Neural cell (in vitro differentiated cells): ENCODE measurements around the gene MRC1. TPM values are rescaled to one million over a fixed set of nuclear protein-coding genes. Genes with fewer than 3 reads are reported as not detected.

Experiments
- H2AFZ ChIP-seq: fragments of 200-600, 300-800 bp; sonication (generic), shearing (Covaris generic); 2 replicates; pipeline ENCODE4 v1.6.0; 2014; ENCODE audit warnings: low read depth, mild to moderate bottlenecking, antibody characterized with exemption, low read length, moderate library complexity
- H3F3A ChIP-seq: fragments of 200-600 bp; shearing (Covaris generic); 2 replicates; pipeline ENCODE4 v1.6.1; 2016; ENCODE audit warnings: mild to moderate bottlenecking, moderate library complexity, mixed read lengths, antibody characterized with exemption, low read length; ENCODE audit not compliant: insufficient read depth, poor library complexity, severe bottlenecking
- H3K27ac ChIP-seq: fragments of 200-600, 300-800 bp; sonication (generic), shearing (Covaris generic); 2 replicates; pipeline ENCODE4 v1.5.1; 2014; ENCODE audit warnings: mild to moderate bottlenecking, low read length, moderate library complexity
- H3K27me3 ChIP-seq: fragments of 300-800, 200-600 bp; sonication (generic), shearing (Covaris generic); 2 replicates; pipeline ENCODE4 v1.6.0; 2014; ENCODE audit warnings: mild to moderate bottlenecking, low read depth, low read length, moderate library complexity; ENCODE audit not compliant: insufficient read depth
- H3K36me3 ChIP-seq: fragments of 300-800, 200-600 bp; sonication (generic), shearing (Covaris generic); 2 replicates; pipeline ENCODE4 v1.5.1; 2014; ENCODE audit warnings: mild to moderate bottlenecking, antibody characterized with exemption, low read length, moderate library complexity; ENCODE audit not compliant: insufficient read depth
- H3K4me2 ChIP-seq: fragments of 300-800, 200-600 bp; sonication (generic), shearing (Covaris generic); 2 replicates; pipeline ENCODE4 v1.6.0; 2014; ENCODE audit warnings: mild to moderate bottlenecking, low read length
- H3K4me3 ChIP-seq: fragments of 300-800, 200-600 bp; sonication (generic), shearing (Covaris generic); 2 replicates; pipeline ENCODE4 v1.5.1; 2014; ENCODE audit warnings: mild to moderate bottlenecking, low read length, moderate library complexity
- H3K79me2 ChIP-seq: fragments of 200-600 bp; shearing (Covaris generic); replicated peaks from 2 replicates; pipeline ENCODE4 v1.6.0; 2014; ENCODE audit warnings: mild to moderate bottlenecking, low read length, moderate library complexity; ENCODE audit not compliant: insufficient read depth
- H3K9ac ChIP-seq: fragments of 300-800, 200-600 bp; sonication (generic), shearing (Covaris generic); 2 replicates; pipeline ENCODE4 v1.6.1; 2016; ENCODE audit warnings: mild to moderate bottlenecking, low read length, mixed read lengths
- H3K9me2 ChIP-seq: fragments of 200-600 bp; shearing (Covaris generic); 2 replicates; pipeline ENCODE4 v1.6.1; 2016; ENCODE audit warnings: mild to moderate bottlenecking, low read length, mixed read lengths; ENCODE audit not compliant: insufficient read depth
- H3K9me3 ChIP-seq: fragments of 200-600, 300-800 bp; sonication (generic), shearing (Covaris generic); 2 replicates; pipeline ENCODE4 v1.6.1; 2016; ENCODE audit warnings: mild to moderate bottlenecking, mixed run types, low read length, moderate library complexity, mixed read lengths
- H4K20me1 ChIP-seq: fragments of 200-600 bp; shearing (Covaris generic); 2 replicates; pipeline ENCODE4 v1.6.1; 2016; ENCODE audit warnings: mild to moderate bottlenecking, mixed run types; ENCODE audit not compliant: insufficient read depth
- EP300 ChIP-seq: fragments of 450-650 bp; conservative IDR thresholded peaks from 2 replicates; pipeline ENCODE4 v1.6.1; 2014; ENCODE audit warnings: antibody characterized with exemption, mild to moderate bottlenecking, moderate library complexity; ENCODE audit not compliant: poor library complexity, severe bottlenecking
- RAD21 ChIP-seq: fragments of 450-650 bp; conservative IDR thresholded peaks from 2 replicates; pipeline ENCODE4 v1.6.1; 2014; ENCODE audit warnings: antibody characterized with exemption, mild to moderate bottlenecking, moderate library complexity
- REST ChIP-seq: IDR thresholded peaks from 2 replicates; pipeline ENCODE4 v1.6.1; 2012; ENCODE audit warnings: borderline replicate concordance
- polyA plus RNA-seq: library from polyadenylated mRNA; depleted of rRNA; stranded (reverse); fragments of >200 nt; gene quantifications from 2 replicates; pipeline ENCODE4 v1.2.3, GENCODE V29; 2014

MRC1 gene
- polyA plus RNA-seq, 1 donor from 2014 or later: not detected

GRCh38 chr10:17850501-17850900, 41.4 kb downstream of the MRC1 start:
- no peaks in the 10 kb centered on the region for H3K36me3 ChIP-seq
- no peaks in the 10 kb centered on the region for H3F3A ChIP-seq
- no peak for TF ChIP-seq EP300
- no peak for TF ChIP-seq REST
- TF ChIP-seq RAD21: no peak
- H3K27ac ChIP-seq: no peak overlapping the region
- H3K9me3 ChIP-seq: no peaks in the 10 kb centered on the region
- H3K4me2 ChIP-seq: no peak overlapping the region
- no peak overlapping the region for H2AFZ ChIP-seq
- no peak overlapping the region for H3K4me3 ChIP-seq
- no peaks in the 10 kb centered on the region for H3K79me2 ChIP-seq
- H4K20me1 ChIP-seq: no peaks in the 10 kb centered on the region
- H3K9me2 ChIP-seq: no peaks in the 10 kb centered on the region
- no peak overlapping the region for H3K9ac ChIP-seq
- no peaks in the 10 kb centered on the region for H3K27me3 ChIP-seq

- H4K20me1 ChIP-seq: no peaks in the 10 kb centered on the region
- TF ChIP-seq EP300: no peak
Observed at GRCh38 chr10:17851611-17852010, 42.5 kb downstream of the MRC1 start.

GRCh38 chr10:17854044-17854652, 45.0 kb downstream of the MRC1 start:
- TF ChIP-seq RAD21 (no peak), REST (no peak)
- no peaks in the 10 kb centered on the region for H4K20me1 ChIP-seq
- H2AFZ ChIP-seq: no peak overlapping the region
- H3K27ac ChIP-seq: no peak overlapping the region
- no peaks in the 10 kb centered on the region for H3K9me3 ChIP-seq
- no peak overlapping the region for H3K4me2 ChIP-seq
- H3K9ac ChIP-seq: no peak overlapping the region
- H3K4me3 ChIP-seq: no peak overlapping the region
- no peaks in the 10 kb centered on the region for H3K36me3 ChIP-seq
- no peaks in the 10 kb centered on the region for H3F3A ChIP-seq
- no peaks in the 10 kb centered on the region for H3K9me2 ChIP-seq
- H3K79me2 ChIP-seq: no peaks in the 10 kb centered on the region
- H3K27me3 ChIP-seq: no peaks in the 10 kb centered on the region

More at GRCh38 chr10:17851611-17852010, 42.5 kb downstream of the MRC1 start:
- no peak overlapping the region for H2AFZ ChIP-seq
- no peaks in the 10 kb centered on the region for H3K36me3 ChIP-seq
- H3K9ac ChIP-seq: no peak overlapping the region
- H3K27ac ChIP-seq: no peak overlapping the region
- H3K4me3 ChIP-seq: no peak overlapping the region
- H3K27me3 ChIP-seq: no peaks in the 10 kb centered on the region
- H3K4me2 ChIP-seq: no peak overlapping the region
- no peaks in the 10 kb centered on the region for H3K9me3 ChIP-seq
- no peaks in the 10 kb centered on the region for H3K9me2 ChIP-seq
- H3F3A ChIP-seq: no peaks in the 10 kb centered on the region
- no peaks in the 10 kb centered on the region for H3K79me2 ChIP-seq
